ENCODE results near the gene ADARB2.

GRCh38 chr10:1661859-1662437 is 75.4 kb downstream of the ADARB2 start:
- TF ChIP-seq POLR2A (IDR thresholded peaks at IDR 0.05) (no peak), EP300 (IDR thresholded peaks at IDR 0.05) (no peak), CTCF (IDR thresholded peaks at IDR 0.05) (no peak)
